GM23338 (cell line): ENCODE results near the gene TM7SF2. TPM values are rescaled to one million over a fixed set of nuclear protein-coding genes. Genes with fewer than 3 reads are reported as not detected.
A peak's percentile ranks its signal among the peaks of the same experiment; 100 is the strongest.

Source experiments
- ATAC-seq: fragments of 200-7000 bp; cut with Tn5 transposase; 3 replicates; pipeline ENCODE4 v1.9.1; 2020
- DNase-seq: peaks from one replicate; pipeline ENCODE4 v3.0.0-alpha.2; 2015; ENCODE audit warnings: low spot score
- H2AFZ ChIP-seq: fragments of 200-600 bp; sonication (generic); 2 replicates; pipeline ENCODE4 v1.8.0; 2016; ENCODE audit warnings: antibody characterized with exemption, mild to moderate bottlenecking, moderate library complexity
- H3F3A ChIP-seq: fragments of 200-600 bp; sonication (generic); replicated peaks from 2 replicates; pipeline ENCODE4 v1.8.0; 2017; ENCODE audit warnings: antibody characterized with exemption, mixed run types, low read depth
- H3K27ac ChIP-seq: fragments of 200-600 bp; sonication (generic); 2 replicates; pipeline ENCODE4 v1.6.1; 2016; ENCODE audit warnings: low read depth
- H3K27me3 ChIP-seq: fragments of 200-600 bp; sonication (generic); 2 replicates; pipeline ENCODE4 v1.8.0; 2016; ENCODE audit warnings: mild to moderate bottlenecking, mixed run types, moderate library complexity; ENCODE audit not compliant: insufficient read depth
- H3K36me3 ChIP-seq: fragments of 200-600 bp; sonication (generic); 2 replicates; pipeline ENCODE4 v1.8.0; 2016; ENCODE audit warnings: mild to moderate bottlenecking; ENCODE audit not compliant: insufficient read depth
- H3K4me1 ChIP-seq: fragments of 200-600 bp; sonication (generic); 2 replicates; pipeline ENCODE4 v1.8.0; 2016; ENCODE audit warnings: mild to moderate bottlenecking, moderate library complexity; ENCODE audit not compliant: insufficient read depth
- H3K4me2 ChIP-seq: fragments of 200-600 bp; sonication (generic); 2 replicates; pipeline ENCODE4 v1.7.1; 2017; ENCODE audit warnings: mixed run types
- H3K4me3 ChIP-seq: fragments of 200-600 bp; sonication (generic); 2 replicates; pipeline ENCODE4 v1.6.1; 2016; ENCODE audit warnings: mixed run types
- H3K79me2 ChIP-seq: fragments of 200-600 bp; sonication (generic); replicated peaks from 2 replicates; pipeline ENCODE4 v1.8.0; 2017; ENCODE audit warnings: mild to moderate bottlenecking; ENCODE audit not compliant: insufficient read depth
- H3K9me2 ChIP-seq: fragments of 200-600 bp; sonication (generic); 2 replicates; pipeline ENCODE4 v1.8.0; 2017; ENCODE audit not compliant: insufficient read depth
- H4K20me1 ChIP-seq: fragments of 200-600 bp; sonication (generic); replicated peaks from 2 replicates; pipeline ENCODE4 v1.8.0; 2017; ENCODE audit warnings: mild to moderate bottlenecking; ENCODE audit not compliant: insufficient read depth
- H3K27ac Mint-ChIP-seq: 2 replicates; pipeline ENCODE4 v1.8.0; 2020; ENCODE audit warnings: inconsistent platforms, mild to moderate bottlenecking, moderate library complexity, mixed read lengths
- H3K27me3 Mint-ChIP-seq: 3 replicates; pipeline ENCODE4 v1.8.0; 2022; ENCODE audit warnings: low read depth, mild to moderate bottlenecking, moderate library complexity, mixed read lengths, inconsistent platforms; ENCODE audit not compliant: insufficient read depth, poor library complexity
- H3K36me3 Mint-ChIP-seq: 3 replicates; pipeline ENCODE4 v1.8.0; 2021; ENCODE audit warnings: low read depth, mild to moderate bottlenecking, inconsistent platforms, moderate library complexity, mixed read lengths
- H3K4me1 Mint-ChIP-seq: 3 replicates; pipeline ENCODE4 v1.8.0; 2020; ENCODE audit warnings: mild to moderate bottlenecking, inconsistent platforms, mixed read lengths
- H3K4me3 Mint-ChIP-seq: 3 replicates; pipeline ENCODE4 v1.8.0; 2021; ENCODE audit warnings: moderate library complexity, mild to moderate bottlenecking, inconsistent platforms, mixed read lengths
- H3K9me3 Mint-ChIP-seq: 3 replicates; pipeline ENCODE4 v1.8.0; 2020; ENCODE audit warnings: moderate library complexity, mild to moderate bottlenecking, inconsistent platforms, mixed read lengths
- CREB1 ChIP-seq: fragments of 250-450 bp; sonication (Bioruptor Pico); IDR thresholded peaks from 2 replicates; pipeline ENCODE4 v1.5.0; 2020; ENCODE audit warnings: low read depth, mild to moderate bottlenecking, moderate library complexity
- CTCF ChIP-seq, 2 experiments: fragments of 200-600 bp in 1 of 2; sonication (generic) in 1 of 2; conservative IDR thresholded peaks; 2 replicates each; pipeline versions ENCODE4 v1.5.1 to v1.6.1; 2016 to 2017; ENCODE audit warnings: antibody characterized with exemption in 2 of 2, low read depth in 2 of 2, mild to moderate bottlenecking in 2 of 2, moderate library complexity in 1 of 2
- ETS1 ChIP-seq: IDR thresholded peaks from 2 replicates; pipeline ENCODE4 v1.6.1; 2016; ENCODE audit warnings: antibody characterized with exemption
- EZH2 ChIP-seq: fragments of 200-600 bp; sonication (generic); IDR thresholded peaks from one replicate; pipeline ENCODE4 v1.8.0; 2017; ENCODE audit warnings: antibody characterized with exemption, mild to moderate bottlenecking, low read depth; ENCODE audit not compliant: unreplicated experiment
- EZH2phosphoT487 ChIP-seq: fragments of 200-600 bp; sonication (generic); IDR thresholded peaks from one replicate; pipeline ENCODE4 v1.8.1; 2018; ENCODE audit warnings: antibody characterized with exemption; ENCODE audit not compliant: unreplicated experiment
- JUNB ChIP-seq: IDR thresholded peaks from one replicate; pipeline ENCODE4 v1.6.1; 2016; ENCODE audit warnings: antibody characterized with exemption; ENCODE audit not compliant: unreplicated experiment
- NANOG ChIP-seq: IDR thresholded peaks from 2 replicates; pipeline ENCODE4 v1.6.1; 2016; ENCODE audit warnings: antibody characterized with exemption, borderline replicate concordance
- POLR2AphosphoS5 ChIP-seq: IDR thresholded peaks from 2 replicates; pipeline ENCODE4 v1.6.1; 2016; ENCODE audit warnings: antibody characterized with exemption, low read depth
- REST ChIP-seq: IDR thresholded peaks from one replicate; pipeline ENCODE4 v1.6.1; 2018; ENCODE audit warnings: antibody characterized with exemption; ENCODE audit not compliant: unreplicated experiment
- STAT1 ChIP-seq: IDR thresholded peaks from one replicate; pipeline ENCODE4 v1.6.1; 2016; ENCODE audit warnings: antibody characterized with exemption; ENCODE audit not compliant: unreplicated experiment
- ZNF114 ChIP-seq: fragments of 250-450 bp; sonication (Bioruptor Pico); IDR thresholded peaks from 2 replicates; pipeline ENCODE4 v1.5.0; 2020; ENCODE audit warnings: mild to moderate bottlenecking, moderate library complexity
- ZNF331 ChIP-seq: fragments of 250-450 bp; sonication (Bioruptor Pico); IDR thresholded peaks from 2 replicates; pipeline ENCODE4 v1.5.0; 2020; ENCODE audit warnings: low read depth, mild to moderate bottlenecking, moderate library complexity
- ZNF462 ChIP-seq: fragments of 250-450 bp; sonication (Bioruptor Pico); IDR thresholded peaks from 2 replicates; pipeline ENCODE4 v1.5.0; 2020; ENCODE audit warnings: mild to moderate bottlenecking, moderate library complexity
- polyA plus RNA-seq: library from polyadenylated mRNA; unstranded; fragments of >200 nt; fragmentation: Nextera tagmentation; extraction: Ambion mirVana; gene quantifications from 2 replicates; pipeline ENCODE4 v1.2.1, GENCODE V29; 2016
- total RNA-seq: library from RNA; depleted of rRNA; stranded (reverse); fragments of >200 nt; shearing (Covaris generic); gene quantifications from 2 replicates; pipeline ENCODE4 v1.2.3, GENCODE V29; 2014

The TM7SF2 gene
- total and polyA plus RNA-seq, 2 experiments from 2014 or later, result 43.5 to 82.3 TPM

GRCh38 chr11:65085446-65085845, 26.2 kb upstream of the TM7SF2 start:
- peaks cover 8% of the 10 kb centered on the region; the same call in 1 of the 2 replicates for H3K4me1 ChIP-seq
- no peak overlapping the region for H3K27ac ChIP-seq
- peak overlapping the region; percentile 100 for H3K4me3 Mint-ChIP-seq
- H3K27me3 ChIP-seq, result no peaks in the 10 kb centered on the region
- TF ChIP-seq EZH2phosphoT487 (no peak), CREB1 (CRISPR knock-in tag) (no peak), CTCF (conservative IDR thresholded peaks at IDR 0.05; ENCODE audit: low read depth in 2 of 2) (no peak), ZNF114 (CRISPR knock-in tag) (no peak), REST (no peak), ZNF331 (CRISPR knock-in tag) (no peak), STAT1 (no peak), ETS1 (no peak), ZNF462 (CRISPR knock-in tag) (no peak), EZH2 (no peak), JUNB (no peak), POLR2AphosphoS5 (no peak), NANOG (no peak)
- H3K4me3 ChIP-seq, result peak overlapping the region; percentile 93
- peaks cover 8% of the 10 kb centered on the region for H3K27me3 Mint-ChIP-seq
- peaks cover 39% of the 10 kb centered on the region for H3K79me2 ChIP-seq
- no peak overlapping the region for H2AFZ ChIP-seq
- H3K27ac Mint-ChIP-seq, result no peak overlapping the region
- peaks cover 5% of the 10 kb centered on the region for H3K36me3 ChIP-seq
- H3K9me3 Mint-ChIP-seq, result no peaks in the 10 kb centered on the region; the same call in 2 of the 3 replicates
- H3K36me3 Mint-ChIP-seq, result peaks cover 29% of the 10 kb centered on the region
- peaks cover 14% of the 10 kb centered on the region; the same call in 1 of the 2 replicates for H3F3A ChIP-seq
- no peak overlapping the region for H3K4me2 ChIP-seq
- DNase-seq (no peak), ATAC-seq (no peak)
- no peaks in the 10 kb centered on the region for H3K9me2 ChIP-seq
- H3K4me1 Mint-ChIP-seq, result peaks cover 20% of the 10 kb centered on the region
- H4K20me1 ChIP-seq, result peaks cover 22% of the 10 kb centered on the region
